Measurements from ENCODE around the gene RASL11B.

The RASL11B gene

GRCh38 chr4:52873861-52874343 is 11.8 kb downstream of the RASL11B start:
- Histone ChIP-seq H3K4me1 (ENCODE audit: insufficient read depth, low read length) (peaks cover 22% of the 10 kb centered on the region), H3K36me3 (ENCODE audit: insufficient read depth, low read length) (no peaks in the 10 kb centered on the region), H3K9me3 (ENCODE audit: control insufficient read depth, insufficient read depth, low read length) (no peaks in the 10 kb centered on the region), H3K9ac (ENCODE audit: low read depth, low read length) (no peak overlapping the region; the same call in 1 of the 2 replicates)

GRCh38 chr4:52874948-52875347 is 12.8 kb downstream of the RASL11B start:
- H3K4me1 ChIP-seq (ENCODE audit: insufficient read depth, low read length) = peaks cover 22% of the 10 kb centered on the region
- H3K36me3 ChIP-seq (ENCODE audit: insufficient read depth, low read length) = no peaks in the 10 kb centered on the region
- no peaks in the 10 kb centered on the region for H3K9me3 ChIP-seq (ENCODE audit: control insufficient read depth, insufficient read depth, low read length)

GRCh38 chr4:52876069-52876468 is 14.0 kb downstream of the RASL11B start:
- Histone ChIP-seq H3K9me3 (ENCODE audit: control insufficient read depth, insufficient read depth, low read length) (no peaks in the 10 kb centered on the region), H3K4me1 (ENCODE audit: insufficient read depth, low read length) (peaks cover 22% of the 10 kb centered on the region), H3K9ac (ENCODE audit: low read depth, low read length) (no peak overlapping the region), H3K36me3 (ENCODE audit: insufficient read depth, low read length) (no peaks in the 10 kb centered on the region)

More at GRCh38 chr4:52874948-52875347, 12.8 kb downstream of the RASL11B start:
- no peak overlapping the region for H3K9ac ChIP-seq (ENCODE audit: low read depth, low read length)

- Histone ChIP-seq H3K9ac (ENCODE audit: low read depth, low read length) (no peak overlapping the region), H3K9me3 (ENCODE audit: control insufficient read depth, insufficient read depth, low read length) (no peaks in the 10 kb centered on the region), H3K36me3 (ENCODE audit: insufficient read depth, low read length) (no peaks in the 10 kb centered on the region), H3K4me1 (ENCODE audit: insufficient read depth, low read length) (peaks cover 22% of the 10 kb centered on the region)
Measured at GRCh38 chr4:52877036-52877435, 14.9 kb downstream of the RASL11B start.

- H3K4me1 ChIP-seq (ENCODE audit: insufficient read depth, low read length) = peaks cover 27% of the 10 kb centered on the region
- H3K9ac ChIP-seq (ENCODE audit: low read depth, low read length) = no peak overlapping the region
- H3K9me3 ChIP-seq (ENCODE audit: control insufficient read depth, insufficient read depth, low read length) = no peaks in the 10 kb centered on the region
- no peaks in the 10 kb centered on the region for H3K36me3 ChIP-seq (ENCODE audit: insufficient read depth, low read length)
Measured at GRCh38 chr4:52877694-52878093, 15.6 kb downstream of the RASL11B start.

GRCh38 chr4:52879471-52879870 is 17.4 kb downstream of the RASL11B start:
- H3K9ac ChIP-seq (ENCODE audit: low read depth, low read length) = no peak overlapping the region; the same call in 1 of the 2 replicates
- no peaks in the 10 kb centered on the region for H3K9me3 ChIP-seq (ENCODE audit: control insufficient read depth, insufficient read depth, low read length)
- H3K4me1 ChIP-seq (ENCODE audit: insufficient read depth, low read length) = peaks cover 23% of the 10 kb centered on the region
- H3K36me3 ChIP-seq (ENCODE audit: insufficient read depth, low read length) = no peaks in the 10 kb centered on the region

- H3K9ac ChIP-seq (ENCODE audit: low read depth, low read length) = no peak overlapping the region
- H3K4me1 ChIP-seq (ENCODE audit: insufficient read depth, low read length) = peaks cover 16% of the 10 kb centered on the region
- peaks cover 6% of the 10 kb centered on the region; the same call in 1 of the 2 replicates for H3K9me3 ChIP-seq (ENCODE audit: control insufficient read depth, insufficient read depth, low read length)
- H3K36me3 ChIP-seq (ENCODE audit: insufficient read depth, low read length) = peaks cover 4% of the 10 kb centered on the region; the same call in 1 of the 2 replicates
Measured at GRCh38 chr4:52880994-52881393, 18.9 kb downstream of the RASL11B start.

- Histone ChIP-seq H3K9ac (ENCODE audit: low read depth, low read length) (no peak overlapping the region), H3K4me1 (ENCODE audit: insufficient read depth, low read length) (peaks cover 16% of the 10 kb centered on the region), H3K36me3 (ENCODE audit: insufficient read depth, low read length) (peaks cover 4% of the 10 kb centered on the region; the same call in 1 of the 2 replicates), H3K9me3 (ENCODE audit: control insufficient read depth, insufficient read depth, low read length) (peaks cover 6% of the 10 kb centered on the region; the same call in 1 of the 2 replicates)
Measured at GRCh38 chr4:52883183-52883621, 21.1 kb downstream of the RASL11B start.

GRCh38 chr4:52883707-52884669 is 21.9 kb downstream of the RASL11B start:
- peaks cover 6% of the 10 kb centered on the region; the same call in 1 of the 2 replicates for H3K9me3 ChIP-seq (ENCODE audit: control insufficient read depth, insufficient read depth, low read length)
- peaks cover 4% of the 10 kb centered on the region; the same call in 1 of the 2 replicates for H3K36me3 ChIP-seq (ENCODE audit: insufficient read depth, low read length)
- H3K9ac ChIP-seq (ENCODE audit: low read depth, low read length) = no peak overlapping the region
- H3K4me1 ChIP-seq (ENCODE audit: insufficient read depth, low read length) = peaks cover 16% of the 10 kb centered on the region

GRCh38 chr4:52884994-52885393 is 22.9 kb downstream of the RASL11B start:
- Histone ChIP-seq H3K9ac (ENCODE audit: low read depth, low read length) (no peak overlapping the region), H3K36me3 (ENCODE audit: insufficient read depth, low read length) (peaks cover 4% of the 10 kb centered on the region; the same call in 1 of the 2 replicates), H3K4me1 (ENCODE audit: insufficient read depth, low read length) (peaks cover 16% of the 10 kb centered on the region), H3K9me3 (ENCODE audit: control insufficient read depth, insufficient read depth, low read length) (peaks cover 6% of the 10 kb centered on the region; the same call in 1 of the 2 replicates)

GRCh38 chr4:52889354-52889753 is 27.2 kb downstream of the RASL11B start:
- Histone ChIP-seq H3K4me1 (ENCODE audit: insufficient read depth, low read length) (no peaks in the 10 kb centered on the region; the same call in 1 of the 2 replicates), H3K36me3 (ENCODE audit: insufficient read depth, low read length) (peaks cover 4% of the 10 kb centered on the region; the same call in 1 of the 2 replicates), H3K9me3 (ENCODE audit: control insufficient read depth, insufficient read depth, low read length) (peaks cover 6% of the 10 kb centered on the region; the same call in 1 of the 2 replicates), H3K9ac (ENCODE audit: low read depth, low read length) (no peak overlapping the region)

GRCh38 chr4:52889778-52890520 is 27.8 kb downstream of the RASL11B start:
- Histone ChIP-seq H3K36me3 (ENCODE audit: insufficient read depth, low read length) (peaks cover 3% of the 10 kb centered on the region; the same call in 1 of the 2 replicates), H3K9me3 (ENCODE audit: control insufficient read depth, insufficient read depth, low read length) (peaks cover 6% of the 10 kb centered on the region; the same call in 1 of the 2 replicates), H3K4me1 (ENCODE audit: insufficient read depth, low read length) (no peaks in the 10 kb centered on the region), H3K9ac (ENCODE audit: low read depth, low read length) (no peak overlapping the region)

- H3K9me3 ChIP-seq (ENCODE audit: control insufficient read depth, insufficient read depth, low read length) = peaks cover 4% of the 10 kb centered on the region; the same call in 1 of the 2 replicates
- no peak overlapping the region for H3K9ac ChIP-seq (ENCODE audit: low read depth, low read length)
- H3K4me1 ChIP-seq (ENCODE audit: insufficient read depth, low read length) = no peaks in the 10 kb centered on the region
- no peaks in the 10 kb centered on the region for H3K36me3 ChIP-seq (ENCODE audit: insufficient read depth, low read length)
Measured at GRCh38 chr4:52890521-52890791, 28.3 kb downstream of the RASL11B start.

- H3K9ac ChIP-seq (ENCODE audit: low read depth, low read length) = no peak overlapping the region
- no peaks in the 10 kb centered on the region for H3K9me3 ChIP-seq (ENCODE audit: control insufficient read depth, insufficient read depth, low read length)
- no peaks in the 10 kb centered on the region for H3K4me1 ChIP-seq (ENCODE audit: insufficient read depth, low read length)
- no peaks in the 10 kb centered on the region for H3K36me3 ChIP-seq (ENCODE audit: insufficient read depth, low read length)
Measured at GRCh38 chr4:52891743-52892142, 29.6 kb downstream of the RASL11B start.

Measured in ES-I3 (cell line).